HG02642 (cell line): ENCODE measurements around the gene NEU1.

Experiments used
- ATAC-seq: cut with Tn5 transposase; IDR thresholded peaks from one replicate; pipeline ENCODE4 v1.9.1; 2021; ENCODE audit warnings: mild to moderate bottlenecking; ENCODE audit not compliant: unreplicated experiment, poor library complexity

Gene NEU1

GRCh38 chr6:31896856-31897611, 34.4 kb upstream of the NEU1 start:
- no peak for ATAC-seq

- no peak for ATAC-seq
Observed at GRCh38 chr6:31896493-31896855, 33.9 kb upstream of the NEU1 start.

GRCh38 chr6:31892821-31893220, 30.2 kb upstream of the NEU1 start:
- no peak for ATAC-seq

GRCh38 chr6:31889331-31889972, 26.8 kb upstream of the NEU1 start:
- no peak for ATAC-seq

- ATAC-seq = no peak
Observed at GRCh38 chr6:31888276-31889258, 25.9 kb upstream of the NEU1 start.

- no peak for ATAC-seq
Observed at GRCh38 chr6:31887173-31888007, 24.8 kb upstream of the NEU1 start.

- ATAC-seq = no peak
Observed at GRCh38 chr6:31886541-31886991, 23.9 kb upstream of the NEU1 start.

GRCh38 chr6:31884528-31885035, 22.0 kb upstream of the NEU1 start:
- no peak for ATAC-seq

- ATAC-seq = no peak
Observed at GRCh38 chr6:31883676-31884075, 21.1 kb upstream of the NEU1 start.

- no peak for ATAC-seq
Observed at GRCh38 chr6:31882344-31882743, 19.7 kb upstream of the NEU1 start.

GRCh38 chr6:31881136-31881859, 18.7 kb upstream of the NEU1 start:
- no peak for ATAC-seq

- ATAC-seq = no peak
Observed at GRCh38 chr6:31880616-31881015, 18.0 kb upstream of the NEU1 start.

GRCh38 chr6:31879901-31880300, 17.3 kb upstream of the NEU1 start:
- ATAC-seq = no peak

- ATAC-seq = no peak
Observed at GRCh38 chr6:31879143-31879542, 16.5 kb upstream of the NEU1 start.

- ATAC-seq = no peak
Observed at GRCh38 chr6:31878726-31879125, 16.1 kb upstream of the NEU1 start, which contains the start of gene SLC44A4. TSS of gene SLC44A4 (minus strand) at chr6:31878997. CDS start at chr6:31878980, 17 bp downstream.

GRCh38 chr6:31878222-31878621, 15.6 kb upstream of the NEU1 start:
- ATAC-seq = no peak

- no peak for ATAC-seq
Observed at GRCh38 chr6:31877651-31878161, 15.1 kb upstream of the NEU1 start.

GRCh38 chr6:31877125-31877650, 14.6 kb upstream of the NEU1 start:
- no peak for ATAC-seq

GRCh38 chr6:31876357-31876756, 13.7 kb upstream of the NEU1 start:
- no peak for ATAC-seq
